Peyer's patch (tissue), 4 donors: Measurements from ENCODE around the gene ZNF837.

Experiments used
- CTCF ChIP-seq, 6 experiments: fragments of 450-650 bp in 4 of 6; fragments of 200-600 bp in 2 of 6; sonication (generic) in 1 of 6; IDR thresholded peaks; one replicate each; pipeline ENCODE4 v1.5.1; 2017 to 2019; ENCODE audit warnings: antibody characterized with exemption in 6 of 6, mild to moderate bottlenecking in 3 of 6, moderate library complexity in 1 of 6
- POLR2A ChIP-seq, 2 donors: fragments of 450-650 bp; IDR thresholded peaks; one replicate each; pipeline ENCODE4 v1.5.1; 2017; ENCODE audit warnings: antibody characterized with exemption in 2 of 2, mild to moderate bottlenecking in 2 of 2, moderate library complexity in 2 of 2

GRCh38 chr19:58374200-58374599 is 6.6 kb downstream of the ZNF837 start:
- TF ChIP-seq CTCF (IDR thresholded peaks at IDR 0.05): no peak
- TF ChIP-seq POLR2A (IDR thresholded peaks at IDR 0.05): no peak
